ENCODE measurements around the gene FRMPD2.

DNA sequence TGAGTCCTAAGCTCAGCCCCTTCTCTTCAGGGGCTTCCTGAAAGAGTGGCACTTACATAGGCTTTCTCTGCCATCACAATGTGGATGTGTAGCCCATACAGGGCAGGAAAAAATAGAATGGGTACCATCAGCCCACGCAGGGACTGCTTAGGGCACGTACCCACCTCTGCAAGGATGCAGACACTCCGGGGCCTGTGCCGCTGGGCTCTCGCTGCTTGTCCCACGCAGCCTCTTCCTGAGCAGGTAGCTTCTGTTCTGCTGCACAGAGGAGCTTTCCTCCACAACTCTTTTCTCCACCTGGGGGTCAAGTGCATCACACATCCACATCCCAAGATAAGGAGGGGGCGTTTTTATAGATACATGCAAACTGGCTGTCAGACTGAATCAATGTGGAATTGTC is 34.3 kb downstream of the FRMPD2 start:
- TF ChIP-seq, protein P1, sequence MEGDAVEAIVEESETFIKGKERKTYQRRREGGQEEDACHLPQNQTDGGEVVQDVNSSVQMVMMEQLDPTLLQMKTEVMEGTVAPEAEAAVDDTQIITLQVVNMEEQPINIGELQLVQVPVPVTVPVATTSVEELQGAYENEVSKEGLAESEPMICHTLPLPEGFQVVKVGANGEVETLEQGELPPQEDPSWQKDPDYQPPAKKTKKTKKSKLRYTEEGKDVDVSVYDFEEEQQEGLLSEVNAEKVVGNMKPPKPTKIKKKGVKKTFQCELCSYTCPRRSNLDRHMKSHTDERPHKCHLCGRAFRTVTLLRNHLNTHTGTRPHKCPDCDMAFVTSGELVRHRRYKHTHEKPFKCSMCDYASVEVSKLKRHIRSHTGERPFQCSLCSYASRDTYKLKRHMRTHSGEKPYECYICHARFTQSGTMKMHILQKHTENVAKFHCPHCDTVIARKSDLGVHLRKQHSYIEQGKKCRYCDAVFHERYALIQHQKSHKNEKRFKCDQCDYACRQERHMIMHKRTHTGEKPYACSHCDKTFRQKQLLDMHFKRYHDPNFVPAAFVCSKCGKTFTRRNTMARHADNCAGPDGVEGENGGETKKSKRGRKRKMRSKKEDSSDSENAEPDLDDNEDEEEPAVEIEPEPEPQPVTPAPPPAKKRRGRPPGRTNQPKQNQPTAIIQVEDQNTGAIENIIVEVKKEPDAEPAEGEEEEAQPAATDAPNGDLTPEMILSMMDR (IDR thresholded peaks at IDR 0.05; ENCODE audit: low read depth, low read length, missing input control) = no peak
- no peak for TF ChIP-seq RAD21 (IDR thresholded peaks at IDR 0.05)
- TF ChIP-seq, protein P2, sequence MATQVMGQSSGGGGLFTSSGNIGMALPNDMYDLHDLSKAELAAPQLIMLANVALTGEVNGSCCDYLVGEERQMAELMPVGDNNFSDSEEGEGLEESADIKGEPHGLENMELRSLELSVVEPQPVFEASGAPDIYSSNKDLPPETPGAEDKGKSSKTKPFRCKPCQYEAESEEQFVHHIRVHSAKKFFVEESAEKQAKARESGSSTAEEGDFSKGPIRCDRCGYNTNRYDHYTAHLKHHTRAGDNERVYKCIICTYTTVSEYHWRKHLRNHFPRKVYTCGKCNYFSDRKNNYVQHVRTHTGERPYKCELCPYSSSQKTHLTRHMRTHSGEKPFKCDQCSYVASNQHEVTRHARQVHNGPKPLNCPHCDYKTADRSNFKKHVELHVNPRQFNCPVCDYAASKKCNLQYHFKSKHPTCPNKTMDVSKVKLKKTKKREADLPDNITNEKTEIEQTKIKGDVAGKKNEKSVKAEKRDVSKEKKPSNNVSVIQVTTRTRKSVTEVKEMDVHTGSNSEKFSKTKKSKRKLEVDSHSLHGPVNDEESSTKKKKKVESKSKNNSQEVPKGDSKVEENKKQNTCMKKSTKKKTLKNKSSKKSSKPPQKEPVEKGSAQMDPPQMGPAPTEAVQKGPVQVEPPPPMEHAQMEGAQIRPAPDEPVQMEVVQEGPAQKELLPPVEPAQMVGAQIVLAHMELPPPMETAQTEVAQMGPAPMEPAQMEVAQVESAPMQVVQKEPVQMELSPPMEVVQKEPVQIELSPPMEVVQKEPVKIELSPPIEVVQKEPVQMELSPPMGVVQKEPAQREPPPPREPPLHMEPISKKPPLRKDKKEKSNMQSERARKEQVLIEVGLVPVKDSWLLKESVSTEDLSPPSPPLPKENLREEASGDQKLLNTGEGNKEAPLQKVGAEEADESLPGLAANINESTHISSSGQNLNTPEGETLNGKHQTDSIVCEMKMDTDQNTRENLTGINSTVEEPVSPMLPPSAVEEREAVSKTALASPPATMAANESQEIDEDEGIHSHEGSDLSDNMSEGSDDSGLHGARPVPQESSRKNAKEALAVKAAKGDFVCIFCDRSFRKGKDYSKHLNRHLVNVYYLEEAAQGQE (IDR thresholded peaks at IDR 0.05) = no peak
- TF ChIP-seq, protein P3, sequence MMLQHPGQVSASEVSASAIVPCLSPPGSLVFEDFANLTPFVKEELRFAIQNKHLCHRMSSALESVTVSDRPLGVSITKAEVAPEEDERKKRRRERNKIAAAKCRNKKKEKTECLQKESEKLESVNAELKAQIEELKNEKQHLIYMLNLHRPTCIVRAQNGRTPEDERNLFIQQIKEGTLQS (IDR thresholded peaks at IDR 0.05) = no peak
- no peak for TF ChIP-seq YY1 (IDR thresholded peaks at IDR 0.05)
- TF ChIP-seq TAF1 (conservative IDR thresholded peaks at IDR 0.05) = no peak
- TF ChIP-seq, protein P4, sequence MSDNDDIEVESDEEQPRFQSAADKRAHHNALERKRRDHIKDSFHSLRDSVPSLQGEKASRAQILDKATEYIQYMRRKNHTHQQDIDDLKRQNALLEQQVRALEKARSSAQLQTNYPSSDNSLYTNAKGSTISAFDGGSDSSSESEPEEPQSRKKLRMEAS (IDR thresholded peaks at IDR 0.05) = no peak
- TF ChIP-seq RXRA (IDR thresholded peaks at IDR 0.05) = no peak
- no peak for TF ChIP-seq JUND (IDR thresholded peaks at IDR 0.05)
- TF ChIP-seq SP1 (IDR thresholded peaks at IDR 0.05) = no peak
- no peak for TF ChIP-seq EGR1 (IDR thresholded peaks at IDR 0.05; ENCODE audit: low read depth in 2 of 2)
